Left colon (tissue), 2 donors: ENCODE measurements around the gene BICD2. TPM values are rescaled to one million over a fixed set of nuclear protein-coding genes. Genes with fewer than 3 reads are reported as not detected.

Experiments used
- ATAC-seq: fragments of 200-7000 bp; cut with Tn5 transposase; one replicate; pipeline ENCODE4 v1.9.1; 2020; ENCODE audit warnings: mild to moderate bottlenecking, moderate library complexity
- DNase-seq, 2 donors: peaks; one replicate each; pipeline ENCODE4 v3.0.0-alpha.2; 2020
- intact Hi-C, 2 donors: fragments of 100-400 bp; cut with DNase I in 1 of 2; cut with micrococcal nuclease in 1 of 2; formaldehyde crosslinking; loops; one replicate each; pipeline versions ENCODE4 v1.11.2 to v1.14.0; 2022; cut with DNase I, micrococcal nuclease
- total RNA-seq, 2 donors: library from RNA; stranded (reverse); fragmentation: NEBNext Ultra II Directional; extraction: Animal tissue kit (Norgen Biotek cat#: 25700); gene quantifications; one replicate each; pipeline ENCODE4 v1.2.1, GENCODE V29; 2021
- donor health status: DM: no; HTN: no; CAD: no.
- donor health status: DM: yes; HTN: yes; CAD: no.

BICD2 gene
- total RNA-seq, 2 donors from 2014 or later: 6.2 to 12.9 TPM

DNA sequence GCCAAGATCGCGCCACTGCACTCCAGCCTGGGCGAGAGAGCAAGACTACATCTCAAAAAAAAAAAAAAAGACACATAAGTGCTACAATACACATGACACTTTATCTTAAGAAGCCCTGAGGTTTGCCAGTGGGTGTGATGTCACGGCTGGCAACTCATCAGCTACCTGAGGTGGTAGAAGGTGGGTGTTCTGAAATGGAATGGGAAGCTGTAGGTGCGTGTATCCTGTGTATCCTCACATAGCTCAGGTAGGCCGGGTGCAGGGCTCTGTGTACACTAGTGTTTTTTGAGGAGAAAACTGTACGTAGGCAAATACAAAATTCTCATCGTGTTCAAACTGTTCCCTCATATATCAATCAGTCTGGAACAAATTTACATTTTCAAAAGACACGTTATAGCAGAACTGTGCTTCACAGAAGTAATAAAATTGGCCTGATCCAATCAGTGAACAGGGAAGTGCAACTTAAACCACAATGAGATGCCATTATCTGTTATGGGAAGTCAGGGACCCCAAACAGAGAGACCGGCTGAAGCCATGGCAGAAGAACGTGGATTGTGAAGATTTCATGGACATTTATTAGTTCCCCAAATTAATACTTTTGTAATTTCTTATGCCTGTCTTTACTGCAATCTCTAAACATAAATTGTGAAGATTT is 10.4 kb downstream of the BICD2 start:
- DNase-seq (no peak), ATAC-seq (no peak)
- intact Hi-C loops: no loop called here

DNA sequence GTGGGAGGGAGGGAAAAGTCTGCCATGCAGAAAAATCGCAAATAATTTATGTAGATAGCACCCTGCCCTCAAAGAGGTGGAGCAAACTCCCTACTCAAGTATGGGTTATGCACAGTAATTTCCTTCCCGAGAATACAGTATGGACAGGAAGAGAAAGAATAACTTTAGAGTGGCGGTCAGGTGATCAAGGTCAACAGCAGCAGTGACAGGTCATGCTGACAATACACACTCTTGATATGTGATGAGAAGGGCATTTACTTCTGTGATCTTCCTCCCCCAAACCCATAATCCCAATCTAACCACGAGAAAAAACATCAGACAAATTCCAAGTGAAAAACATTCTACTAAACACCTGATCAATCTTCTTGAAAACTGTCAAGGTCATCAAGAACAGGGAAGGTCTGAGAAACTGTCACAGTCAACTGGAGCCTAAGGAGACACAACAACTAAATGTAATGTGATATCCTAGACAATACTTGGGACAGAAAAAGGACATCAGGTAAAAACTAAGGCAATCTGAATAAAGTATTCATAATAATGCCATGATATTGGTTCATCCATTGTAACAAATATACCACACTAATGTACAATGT is 11.7 kb downstream of the BICD2 start:
- intact Hi-C loops: no loop called here
- DNase-seq (no peak), ATAC-seq (no peak)

DNA sequence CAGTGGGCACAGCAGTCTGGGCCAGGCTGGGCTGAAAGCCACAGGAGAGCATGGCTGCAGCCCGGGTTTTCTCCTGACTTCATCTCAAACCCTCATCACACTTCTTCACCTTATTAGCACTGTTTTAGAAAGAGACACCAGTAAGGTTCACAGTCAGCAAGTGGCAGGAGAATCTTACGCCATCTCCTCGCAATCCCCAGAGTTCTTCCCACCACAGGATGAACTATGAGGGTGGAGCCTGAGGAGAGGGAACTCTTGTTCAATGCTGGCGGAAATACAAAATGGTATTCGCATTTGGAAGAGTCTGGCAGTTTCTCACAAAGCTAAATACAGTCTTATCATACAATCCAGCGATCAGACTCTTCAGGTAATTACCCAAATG is 14.7 kb downstream of the BICD2 start:
- ATAC-seq (no peak), DNase-seq (no peak)
- intact Hi-C loops: no loop called here

GRCh38 chr9:92749071-92749933 is 15.3 kb downstream of the BICD2 start:
- intact Hi-C loops: no loop called here
- ATAC-seq: no peak
- DNase-seq: no peak

GRCh38 chr9:92748233-92748497 is 16.5 kb downstream of the BICD2 start:
- intact Hi-C loops: no loop called here
- DNase-seq (no peak), ATAC-seq (no peak)

GRCh38 chr9:92747459-92748232 is 17.0 kb downstream of the BICD2 start:
- ATAC-seq (no peak), DNase-seq (no peak)
- intact Hi-C loops: no loop called here

- ATAC-seq (no peak), DNase-seq (no peak)
- intact Hi-C loops: no loop called here
These were observed 17.8 kb downstream of the BICD2 start for GRCh38 chr9:92746567-92747458.

GRCh38 chr9:92745881-92746280 is 18.8 kb downstream of the BICD2 start:
- no peak for DNase-seq
- intact Hi-C loops: no loop called here
- no peak for ATAC-seq

GRCh38 chr9:92745331-92745730 is 19.3 kb downstream of the BICD2 start:
- intact Hi-C loops: no loop called here
- ATAC-seq (no peak), DNase-seq (no peak)

GRCh38 chr9:92740969-92741368 is 23.7 kb downstream of the BICD2 start:
- DNase-seq: no peak
- ATAC-seq: no peak
- intact Hi-C loops: no loop called here

DNA sequence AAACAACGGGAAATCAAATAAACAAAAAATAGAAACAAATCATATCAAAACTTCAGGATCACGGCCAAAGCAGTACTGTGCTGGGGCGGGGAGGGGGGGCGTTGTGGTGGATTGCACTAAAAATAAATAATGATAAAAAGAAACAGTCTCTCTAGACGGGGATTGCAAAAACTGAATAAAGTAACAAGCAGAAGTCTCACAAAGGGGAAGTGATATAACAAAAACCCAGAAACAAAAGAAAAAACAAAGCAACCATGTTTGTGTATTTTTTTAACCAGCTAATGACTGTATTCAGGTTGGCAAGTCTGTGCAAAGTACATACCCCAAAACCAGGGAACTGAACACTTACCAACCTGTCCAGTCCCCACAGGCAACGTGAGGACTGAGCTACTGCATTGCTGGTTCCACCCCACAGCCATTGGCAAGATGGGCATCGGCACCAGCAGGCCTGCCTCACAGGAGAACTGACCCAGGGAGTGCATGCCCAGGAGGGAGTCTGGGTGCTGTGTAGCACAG is 24.1 kb downstream of the BICD2 start:
- DNase-seq (no peak), ATAC-seq (no peak)
- intact Hi-C loops: no loop called here

GRCh38 chr9:92740009-92740408 is 24.6 kb downstream of the BICD2 start:
- ATAC-seq (no peak), DNase-seq (no peak)
- intact Hi-C loops: no loop called here

DNA sequence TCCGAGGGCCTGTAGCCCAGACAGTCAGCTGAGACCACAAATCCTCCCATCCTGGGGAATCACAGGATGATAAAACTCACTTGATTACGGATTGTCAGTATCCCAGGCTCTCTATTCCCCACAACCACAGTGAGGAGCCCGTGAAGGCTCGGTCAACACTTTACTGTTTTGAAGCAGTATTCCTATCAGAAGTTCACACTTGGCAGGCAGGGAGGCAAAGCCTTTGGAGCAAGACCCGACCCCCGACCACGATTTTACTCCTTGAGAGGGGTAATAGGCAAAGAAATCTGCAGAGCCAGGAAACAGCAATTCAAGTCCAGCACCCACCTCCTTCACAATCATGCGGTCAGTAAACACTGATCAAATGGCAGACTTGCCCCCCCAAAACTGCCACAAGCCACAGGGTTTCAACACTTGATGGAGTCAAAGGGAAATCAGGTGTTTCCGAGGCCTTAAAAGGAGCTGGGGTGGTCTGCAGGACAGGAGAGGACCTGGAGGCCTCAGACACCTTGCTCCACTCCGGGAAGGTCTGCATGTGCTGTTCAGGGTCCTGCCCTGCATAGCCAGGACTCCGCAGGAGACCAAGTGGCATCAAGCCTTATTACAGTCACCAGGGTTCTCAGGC is 25.2 kb downstream of the BICD2 start:
- DNase-seq (no peak), ATAC-seq (no peak)
- intact Hi-C loops: no loop called here

DNA sequence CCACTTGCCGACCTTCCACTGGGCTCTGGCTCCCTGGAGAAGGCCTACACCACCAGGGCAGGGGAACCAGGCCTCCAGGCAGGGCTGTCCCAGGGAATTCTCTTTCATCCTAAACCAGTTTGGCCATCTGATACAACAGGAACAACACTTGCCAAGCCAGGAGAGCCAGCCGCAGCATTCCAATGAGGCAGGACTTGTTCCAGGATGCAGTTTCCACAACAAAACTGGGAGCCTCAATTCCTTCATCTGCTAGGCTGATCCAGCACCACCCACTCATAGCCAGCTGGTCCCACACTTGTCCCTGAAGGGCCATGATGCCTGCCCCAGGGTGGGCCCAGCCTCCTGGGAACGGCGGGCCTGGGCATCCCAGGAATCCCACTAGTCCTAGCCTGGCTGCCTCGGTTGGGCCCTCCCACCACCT is 26.0 kb downstream of the BICD2 start:
- DNase-seq: no peak
- ATAC-seq: no peak
- intact Hi-C loops: no loop called here

DNA sequence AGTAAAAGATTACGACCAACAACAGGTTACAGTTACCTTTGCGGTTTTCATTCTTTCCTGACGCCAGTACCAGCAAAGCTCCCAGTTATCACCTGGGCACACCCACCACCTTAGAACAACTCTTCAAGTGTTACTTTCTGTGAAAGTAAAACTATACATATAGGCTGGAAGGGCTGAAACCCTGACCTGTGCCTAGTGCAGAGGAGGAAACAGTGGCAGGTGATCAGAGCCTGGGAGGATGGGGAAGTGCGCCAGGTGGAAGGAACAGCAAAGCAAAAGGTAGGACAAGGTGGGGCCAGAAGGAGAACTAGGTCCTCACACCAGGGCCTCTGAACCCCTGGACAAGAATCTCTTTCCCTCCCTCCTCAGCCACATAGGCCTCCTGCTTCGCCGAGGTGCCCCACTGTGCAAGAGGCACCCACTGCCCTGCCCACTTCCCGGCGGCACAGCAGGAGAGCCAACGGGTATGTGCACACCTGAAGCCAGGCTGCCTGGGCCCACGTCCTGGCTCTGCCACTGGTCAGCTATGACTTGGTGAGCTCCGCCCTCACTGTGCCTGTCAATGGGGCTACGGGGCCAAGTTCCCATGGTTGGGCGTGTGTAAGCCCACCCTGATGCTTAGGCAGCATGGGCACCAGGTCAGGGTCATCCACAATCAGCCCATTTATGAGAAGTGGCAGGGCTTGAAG is 26.9 kb downstream of the BICD2 start:
- ATAC-seq (peak; percentile 38), DNase-seq (no peak)
- intact Hi-C loops: no loop called here

DNA sequence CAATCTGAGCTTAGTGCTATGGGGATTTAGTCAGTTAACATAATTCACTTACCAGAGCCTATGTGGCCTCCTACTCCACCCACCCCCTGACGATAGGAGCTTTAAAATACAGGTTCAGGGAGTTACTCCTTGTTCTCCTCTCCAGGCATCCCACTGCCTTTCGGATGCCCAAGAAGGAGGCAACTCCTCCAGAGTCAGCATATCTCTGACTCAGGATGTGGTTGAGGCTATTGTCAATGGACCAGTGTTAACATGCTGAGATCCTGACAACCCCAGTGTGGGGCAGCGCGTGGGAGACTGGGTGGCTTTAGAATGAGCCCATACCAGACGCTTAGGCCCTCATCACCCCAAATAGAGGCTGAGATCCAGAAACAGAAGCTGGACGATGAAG is 27.4 kb downstream of the BICD2 start:
- DNase-seq: no peak
- no peak for ATAC-seq
- intact Hi-C loops: no loop called here

DNA sequence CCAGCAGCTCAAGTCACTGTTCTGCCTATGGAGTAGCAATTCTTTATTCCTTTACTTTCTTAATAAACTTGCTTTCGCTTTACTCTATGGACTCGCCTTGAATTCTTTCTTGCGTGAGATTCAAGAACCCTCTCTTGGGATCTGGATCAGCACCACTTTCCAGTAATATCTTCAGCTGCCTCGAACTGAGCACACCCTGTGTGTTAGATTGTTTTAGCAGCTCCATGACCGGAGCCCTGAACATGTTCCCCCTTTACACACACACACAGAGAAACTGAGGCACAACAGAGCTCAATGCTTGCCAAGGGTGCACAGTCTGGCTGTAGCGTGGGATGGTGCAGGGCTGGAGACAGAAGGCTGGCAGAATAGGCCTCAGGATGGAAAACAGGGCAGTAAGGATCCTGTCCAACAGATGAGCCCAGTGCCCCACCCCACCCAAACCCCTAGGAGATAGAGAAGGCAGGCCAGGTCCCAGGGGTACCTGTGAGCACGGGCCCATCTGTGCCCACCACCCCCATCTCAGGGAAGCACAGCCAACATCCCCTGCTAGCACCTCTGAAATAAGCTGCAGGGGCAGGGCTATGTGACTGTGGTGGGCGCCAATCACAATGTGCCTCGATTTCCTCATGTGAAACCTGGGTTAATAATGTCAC is 27.9 kb downstream of the BICD2 start:
- no peak for DNase-seq
- no peak for ATAC-seq
- intact Hi-C loops: no loop called here
